NCI-H1694 treated with DMSO at 0.1 percent for 48 hours (cell line): ENCODE data around the gene SDK2.

Experiments used
- DNase-seq: peaks from one replicate; lab custom pipeline; 2025; lab: John Stamatoyannopoulos, UW

SDK2 gene

GRCh38 chr17:73586921-73587602, 57.2 kb downstream of the SDK2 start:
- DNase-seq = no peak

- DNase-seq = no peak
Measured at GRCh38 chr17:73586275-73586832, 57.9 kb downstream of the SDK2 start.

- DNase-seq = no peak
Measured at GRCh38 chr17:73585583-73585982, 58.7 kb downstream of the SDK2 start.

- no peak for DNase-seq
Measured at GRCh38 chr17:73584987-73585386, 59.3 kb downstream of the SDK2 start.

GRCh38 chr17:73584049-73584448, 60.2 kb downstream of the SDK2 start:
- no peak for DNase-seq

- no peak for DNase-seq
Measured at GRCh38 chr17:73582821-73583220, 61.4 kb downstream of the SDK2 start.

- DNase-seq = peak; percentile 46
Measured at GRCh38 chr17:73582359-73582758, 61.9 kb downstream of the SDK2 start.

- DNase-seq = no peak
Measured at GRCh38 chr17:73581379-73581778, 62.9 kb downstream of the SDK2 start.

- peak; percentile 17 for DNase-seq
Measured at GRCh38 chr17:73580073-73580710, 64.1 kb downstream of the SDK2 start.

- no peak for DNase-seq
Measured at GRCh38 chr17:73576556-73577098, 67.6 kb downstream of the SDK2 start.

- DNase-seq = no peak
Measured at GRCh38 chr17:73575470-73576221, 68.6 kb downstream of the SDK2 start.

GRCh38 chr17:73571511-73572130, 72.6 kb downstream of the SDK2 start:
- no peak for DNase-seq

- DNase-seq = no peak
Measured at GRCh38 chr17:73569762-73570319, 74.4 kb downstream of the SDK2 start.

GRCh38 chr17:73568934-73569333, 75.3 kb downstream of the SDK2 start:
- no peak for DNase-seq

GRCh38 chr17:73566905-73567782, 77.1 kb downstream of the SDK2 start:
- no peak for DNase-seq

- no peak for DNase-seq
Measured at GRCh38 chr17:73564843-73565242, 79.4 kb downstream of the SDK2 start.

GRCh38 chr17:73562896-73563295, 81.3 kb downstream of the SDK2 start:
- no peak for DNase-seq

- DNase-seq = no peak
Measured at GRCh38 chr17:73561111-73561510, 83.1 kb downstream of the SDK2 start.

- no peak for DNase-seq
Measured at GRCh38 chr17:73560661-73561060, 83.6 kb downstream of the SDK2 start.

- DNase-seq = no peak
Measured at GRCh38 chr17:73559532-73559931, 84.7 kb downstream of the SDK2 start.
